ENCODE measurements around the gene TBC1D4.

DNA sequence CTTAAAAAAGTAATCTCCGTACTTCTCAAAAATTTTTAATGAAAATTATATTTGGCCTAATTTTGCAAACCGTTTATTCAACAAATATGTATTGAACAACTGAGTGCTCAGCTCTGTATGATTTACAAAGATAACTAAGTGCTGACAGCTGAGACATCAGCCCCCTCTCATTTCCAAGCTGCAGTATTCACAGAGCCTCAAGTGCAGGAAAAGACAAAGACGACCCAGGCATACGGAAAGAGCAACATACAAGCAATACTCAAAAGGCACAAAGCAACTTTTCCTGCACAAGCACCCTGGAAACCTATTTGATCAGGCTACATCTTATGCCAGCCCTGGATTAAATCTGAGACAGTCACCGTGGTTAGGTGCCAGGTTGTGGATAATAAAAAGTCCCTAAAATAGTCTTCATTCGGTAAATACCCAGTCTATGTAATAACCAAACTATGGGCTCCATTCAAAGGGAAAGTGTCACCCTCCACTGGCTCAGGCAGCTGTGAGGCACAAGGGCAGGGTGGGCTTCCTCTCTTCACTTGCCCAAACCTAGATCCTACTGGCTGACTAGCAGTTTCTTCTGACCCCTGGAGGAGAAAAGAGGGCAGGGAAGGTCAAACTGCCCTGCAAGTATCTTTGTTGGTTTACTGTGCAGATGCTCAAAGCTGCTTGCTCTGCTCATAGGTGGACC is 65.5 kb downstream of the TBC1D4 start:
- TF ChIP-seq, protein P1, sequence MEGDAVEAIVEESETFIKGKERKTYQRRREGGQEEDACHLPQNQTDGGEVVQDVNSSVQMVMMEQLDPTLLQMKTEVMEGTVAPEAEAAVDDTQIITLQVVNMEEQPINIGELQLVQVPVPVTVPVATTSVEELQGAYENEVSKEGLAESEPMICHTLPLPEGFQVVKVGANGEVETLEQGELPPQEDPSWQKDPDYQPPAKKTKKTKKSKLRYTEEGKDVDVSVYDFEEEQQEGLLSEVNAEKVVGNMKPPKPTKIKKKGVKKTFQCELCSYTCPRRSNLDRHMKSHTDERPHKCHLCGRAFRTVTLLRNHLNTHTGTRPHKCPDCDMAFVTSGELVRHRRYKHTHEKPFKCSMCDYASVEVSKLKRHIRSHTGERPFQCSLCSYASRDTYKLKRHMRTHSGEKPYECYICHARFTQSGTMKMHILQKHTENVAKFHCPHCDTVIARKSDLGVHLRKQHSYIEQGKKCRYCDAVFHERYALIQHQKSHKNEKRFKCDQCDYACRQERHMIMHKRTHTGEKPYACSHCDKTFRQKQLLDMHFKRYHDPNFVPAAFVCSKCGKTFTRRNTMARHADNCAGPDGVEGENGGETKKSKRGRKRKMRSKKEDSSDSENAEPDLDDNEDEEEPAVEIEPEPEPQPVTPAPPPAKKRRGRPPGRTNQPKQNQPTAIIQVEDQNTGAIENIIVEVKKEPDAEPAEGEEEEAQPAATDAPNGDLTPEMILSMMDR (IDR thresholded peaks at IDR 0.05), result no peak
- TF ChIP-seq POLR2AphosphoS5 (IDR thresholded peaks at IDR 0.05), result no peak
